NCI-H345 (cell line): ENCODE data around the gene CLDN18.
A peak's percentile ranks its signal among the peaks of the same experiment; 100 is the strongest.

Experiments
- DNase-seq: peaks from one replicate; lab custom pipeline; 2025; lab: John Stamatoyannopoulos, UW

CLDN18 gene

DNA sequence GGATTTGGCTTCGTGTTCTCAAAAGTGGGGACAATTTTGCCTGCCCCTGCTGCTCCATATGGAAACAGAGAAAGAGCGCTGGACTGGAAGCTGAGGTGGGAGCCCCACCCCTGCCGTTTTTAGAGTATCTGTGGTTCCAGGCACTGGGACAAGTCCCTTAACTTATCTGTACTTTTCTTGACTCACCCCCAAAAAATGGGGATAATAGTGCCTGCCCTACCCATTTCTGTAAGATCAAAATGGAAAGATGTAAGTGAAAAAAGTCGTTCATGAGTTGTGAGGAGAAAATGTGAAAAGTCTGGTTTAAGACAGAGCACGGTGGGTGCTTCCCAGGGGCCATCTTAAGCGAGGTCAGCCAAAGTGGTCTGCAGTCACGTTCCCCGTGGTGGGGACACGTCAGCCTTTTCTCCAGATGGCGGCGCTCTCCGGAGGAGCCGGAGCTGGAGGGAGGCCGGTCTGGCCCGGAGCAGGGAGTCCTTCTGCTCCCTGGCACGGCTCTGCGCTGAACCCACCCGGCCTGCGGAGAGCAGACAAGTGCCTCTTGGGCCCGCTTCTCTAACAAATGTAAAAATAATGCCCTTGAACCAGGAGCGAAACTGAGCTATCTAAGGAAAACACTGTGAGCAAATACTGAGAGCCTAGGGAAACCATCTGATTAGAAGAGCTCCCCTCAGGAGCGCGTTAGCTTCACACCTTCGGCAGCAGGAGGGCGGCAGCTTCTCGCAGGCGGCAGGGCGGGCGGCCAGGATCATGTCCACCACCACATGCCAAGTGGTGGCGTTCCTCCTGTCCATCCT is at the start of gene CLDN18:
CLDN18 (plus strand) TSS at position 690 of the 797 bp plus-strand sequence; CDS start at position 751, 61 bp downstream.
- no peak for DNase-seq

DNA sequence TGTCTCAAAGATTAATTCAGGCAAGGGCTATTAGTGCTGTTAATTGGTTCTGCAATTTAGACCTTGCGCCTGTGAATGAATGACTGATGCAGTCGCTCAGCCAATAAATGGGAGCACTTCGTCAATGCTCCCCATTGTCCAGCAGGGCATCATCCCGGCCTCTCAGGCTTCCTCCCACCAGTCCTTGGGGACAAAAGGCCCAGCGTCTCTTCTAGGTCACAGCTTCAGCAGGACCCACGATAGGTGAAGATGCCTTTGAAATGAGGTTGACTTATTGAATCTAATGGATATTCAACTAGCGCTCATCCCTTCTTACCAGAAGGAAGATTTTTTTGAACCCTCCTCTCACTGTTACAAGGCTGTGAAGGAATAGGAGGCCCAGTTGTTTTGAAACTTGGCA is 47.7 kb upstream of the CLDN18 start:
- no peak for DNase-seq

DNA sequence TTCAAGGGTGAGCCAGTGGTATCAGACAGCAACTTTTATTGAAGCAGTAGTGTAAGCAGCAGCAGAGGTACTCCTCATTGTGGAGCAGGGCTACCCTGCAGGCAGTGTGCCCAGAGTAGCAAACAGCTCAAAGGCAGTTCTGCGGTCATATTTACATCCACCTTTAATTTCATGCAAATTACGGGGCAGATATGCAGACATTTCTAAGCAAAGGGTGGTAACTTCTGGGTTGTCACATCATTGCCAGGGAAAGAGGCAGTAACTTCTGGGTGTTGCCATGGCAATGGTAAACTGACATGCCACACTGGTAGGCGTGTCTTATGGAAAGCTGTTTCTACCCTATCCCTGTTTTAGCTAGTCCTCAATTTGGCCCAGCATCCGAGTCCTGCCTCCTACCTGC is 46.5 kb upstream of the CLDN18 start:
- DNase-seq, result no peak

DNA sequence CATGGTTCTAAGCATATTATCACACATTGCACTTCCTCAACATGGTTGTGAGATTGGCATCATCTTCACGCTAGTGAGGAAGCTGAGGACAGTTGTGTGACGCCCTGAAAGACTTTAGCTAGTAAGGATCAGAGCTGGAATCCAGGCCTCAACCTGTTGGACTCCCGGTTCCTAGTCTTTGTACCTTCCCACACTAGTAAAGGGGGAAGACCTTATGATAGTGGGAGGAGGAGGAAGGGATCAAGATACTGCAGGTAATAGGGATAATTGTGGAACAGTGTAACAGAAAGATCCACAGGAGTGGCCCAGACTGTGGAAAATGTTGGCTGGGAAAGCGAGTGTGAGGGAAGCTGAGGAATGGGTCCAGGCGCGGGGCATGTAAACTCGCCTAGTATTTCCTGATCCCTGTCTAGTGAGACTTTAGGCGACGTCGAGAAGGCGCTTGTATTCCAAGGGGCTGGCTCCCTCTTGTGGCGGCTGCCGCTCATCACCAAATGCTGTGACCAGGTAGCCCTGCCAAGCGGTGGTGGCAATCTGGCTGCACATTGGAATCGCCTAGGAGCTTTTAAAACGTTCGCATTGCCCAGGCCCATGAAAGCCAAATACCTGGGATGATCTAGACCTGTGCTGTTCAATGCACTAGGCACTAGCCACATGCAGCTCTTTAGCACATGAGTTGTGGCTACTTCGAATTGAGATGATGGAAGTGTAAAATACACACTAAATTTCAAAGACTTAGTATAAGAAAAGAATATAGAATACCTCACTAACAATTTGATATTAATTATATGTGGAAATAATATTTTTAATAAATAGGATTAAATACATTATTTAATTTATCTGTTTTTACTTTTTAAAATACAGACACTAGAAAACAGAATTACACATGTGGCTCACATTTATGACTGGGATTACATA is 38.8 kb upstream of the CLDN18 start:
- DNase-seq, result peak; percentile 70

DNA sequence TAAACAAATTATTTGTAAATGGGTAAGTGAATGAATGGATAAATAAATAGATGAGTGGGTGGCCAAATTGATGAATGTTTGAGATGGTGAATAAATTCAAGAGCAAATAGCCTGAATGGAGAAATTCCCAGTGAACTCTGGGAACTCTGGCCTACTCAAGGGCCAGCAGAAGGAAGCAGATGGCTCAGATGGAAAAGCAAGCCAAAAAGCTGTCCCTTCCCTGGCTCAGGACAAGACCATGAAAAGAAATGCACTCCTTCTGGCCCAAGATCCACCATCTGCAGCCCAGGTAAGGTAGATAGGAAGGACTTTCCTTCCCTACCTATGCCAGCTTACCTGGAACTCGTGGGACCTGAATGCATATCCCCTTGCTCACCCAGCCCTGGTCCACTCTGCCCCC is 37.6 kb upstream of the CLDN18 start:
- no peak for DNase-seq

DNA sequence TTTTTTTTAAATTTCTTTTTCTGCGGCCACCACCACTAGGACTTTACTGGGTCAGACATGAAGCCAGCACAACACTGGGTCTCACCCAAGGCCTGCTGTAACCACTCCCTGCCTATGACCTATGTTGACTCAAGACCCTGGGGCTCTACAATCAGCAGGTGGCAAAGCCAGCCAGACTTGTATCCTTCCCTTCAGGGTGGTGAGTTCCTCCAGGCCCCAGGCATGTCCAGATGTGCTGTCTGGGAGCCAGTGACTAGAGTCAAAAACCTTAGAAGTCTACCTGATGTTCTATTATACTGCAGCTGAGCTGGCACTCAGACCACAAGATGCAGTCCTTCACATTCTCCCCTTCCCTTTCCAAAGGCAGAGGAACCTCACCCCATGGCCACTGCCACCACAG is 31.6 kb upstream of the CLDN18 start:
- no peak for DNase-seq

DNA sequence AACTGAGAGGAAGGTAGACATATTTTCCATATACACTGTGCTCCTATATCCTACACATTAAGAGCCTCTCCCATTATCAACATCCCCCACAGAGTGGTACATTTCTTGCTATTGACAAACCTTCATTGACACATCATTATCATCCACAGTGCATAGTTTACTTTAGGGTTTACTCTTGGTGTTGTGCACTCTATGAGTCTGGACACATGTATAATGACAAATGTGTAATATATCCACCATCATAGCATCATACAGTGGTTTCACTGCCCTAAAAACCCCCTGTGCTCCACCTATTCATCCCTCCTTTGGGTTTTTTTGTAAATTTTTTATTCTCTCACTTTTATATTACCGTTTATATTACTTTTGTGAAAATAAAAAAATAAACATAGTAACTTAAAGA is 22.2 kb upstream of the CLDN18 start:
- peak; percentile 44 for DNase-seq

DNA sequence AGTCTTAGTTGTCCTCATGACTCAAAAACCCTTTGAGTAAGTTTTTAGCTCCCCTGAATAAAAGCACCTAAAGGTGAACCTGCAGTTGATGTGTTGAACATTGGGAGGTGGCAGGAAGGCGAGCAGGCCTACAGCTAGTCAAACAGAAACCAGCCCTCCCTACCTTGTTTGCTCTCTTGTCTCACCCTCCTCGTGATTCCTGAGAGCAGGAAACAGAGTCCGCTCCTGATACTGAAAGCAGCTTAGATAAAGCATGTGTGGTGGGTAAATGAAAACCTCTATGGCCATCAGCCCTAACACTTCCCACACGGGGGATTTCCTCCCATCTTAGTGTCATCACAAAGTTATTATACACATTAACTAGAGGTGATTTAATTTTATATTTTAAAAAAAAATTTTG is 21.8 kb upstream of the CLDN18 start:
- peak; percentile 48 for DNase-seq

DNA sequence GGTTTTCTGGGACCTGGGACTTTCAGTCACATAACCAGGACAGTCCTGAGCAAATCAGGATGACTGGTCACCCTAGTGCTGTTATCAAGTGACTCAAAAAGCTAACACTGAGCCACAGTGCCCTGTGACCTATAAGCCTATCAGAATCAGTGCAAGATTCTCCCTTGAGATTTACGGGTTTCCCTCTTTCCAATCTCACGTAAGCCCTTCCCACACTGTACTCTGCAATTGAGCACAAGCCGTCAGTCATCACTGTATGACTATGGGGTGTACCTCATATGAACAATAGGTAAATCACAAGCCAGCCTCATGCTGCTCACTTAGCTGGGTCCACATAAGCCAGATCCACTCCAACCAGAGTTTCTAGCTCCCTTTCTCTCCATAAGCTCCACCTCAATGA is 21.0 kb upstream of the CLDN18 start:
- no peak for DNase-seq

DNA sequence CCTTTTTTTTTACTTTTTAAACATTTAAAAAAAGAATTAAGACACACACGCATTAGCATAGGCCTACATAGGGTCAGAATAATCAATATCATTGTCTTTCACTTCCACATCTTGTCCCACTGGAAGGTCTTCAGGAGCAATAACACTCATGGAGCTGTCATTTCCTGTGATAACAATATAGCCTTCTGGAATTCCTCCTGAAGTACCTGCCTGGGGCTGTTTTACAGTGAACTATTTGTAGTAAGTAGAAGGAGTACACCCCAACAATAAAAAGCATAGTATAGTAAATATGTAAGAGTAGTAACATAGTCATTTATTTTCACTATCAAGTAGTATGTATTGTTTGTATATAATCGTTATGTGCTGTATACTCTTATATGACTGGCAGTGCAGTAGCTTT is 19.5 kb upstream of the CLDN18 start:
- DNase-seq, result no peak

DNA sequence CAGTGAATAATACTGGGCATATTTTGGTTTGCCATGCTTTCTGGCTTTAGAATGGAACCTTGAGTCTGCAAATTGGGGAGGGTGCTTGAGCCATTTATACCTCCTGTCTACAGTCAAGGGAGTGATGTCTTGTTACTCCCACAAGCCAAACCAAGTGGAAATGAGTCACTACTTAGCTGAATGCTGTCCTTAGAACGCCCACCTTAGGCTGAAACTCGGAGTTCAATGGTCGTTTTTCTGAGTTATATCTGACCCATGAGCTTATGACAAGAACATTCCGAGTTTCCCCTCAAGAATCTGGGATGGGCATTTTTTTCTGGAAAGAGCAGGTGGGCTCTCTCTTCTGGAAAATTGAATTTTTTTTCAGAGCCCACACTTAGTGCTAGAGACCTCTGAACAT is 17.4 kb upstream of the CLDN18 start:
- DNase-seq, result no peak

DNA sequence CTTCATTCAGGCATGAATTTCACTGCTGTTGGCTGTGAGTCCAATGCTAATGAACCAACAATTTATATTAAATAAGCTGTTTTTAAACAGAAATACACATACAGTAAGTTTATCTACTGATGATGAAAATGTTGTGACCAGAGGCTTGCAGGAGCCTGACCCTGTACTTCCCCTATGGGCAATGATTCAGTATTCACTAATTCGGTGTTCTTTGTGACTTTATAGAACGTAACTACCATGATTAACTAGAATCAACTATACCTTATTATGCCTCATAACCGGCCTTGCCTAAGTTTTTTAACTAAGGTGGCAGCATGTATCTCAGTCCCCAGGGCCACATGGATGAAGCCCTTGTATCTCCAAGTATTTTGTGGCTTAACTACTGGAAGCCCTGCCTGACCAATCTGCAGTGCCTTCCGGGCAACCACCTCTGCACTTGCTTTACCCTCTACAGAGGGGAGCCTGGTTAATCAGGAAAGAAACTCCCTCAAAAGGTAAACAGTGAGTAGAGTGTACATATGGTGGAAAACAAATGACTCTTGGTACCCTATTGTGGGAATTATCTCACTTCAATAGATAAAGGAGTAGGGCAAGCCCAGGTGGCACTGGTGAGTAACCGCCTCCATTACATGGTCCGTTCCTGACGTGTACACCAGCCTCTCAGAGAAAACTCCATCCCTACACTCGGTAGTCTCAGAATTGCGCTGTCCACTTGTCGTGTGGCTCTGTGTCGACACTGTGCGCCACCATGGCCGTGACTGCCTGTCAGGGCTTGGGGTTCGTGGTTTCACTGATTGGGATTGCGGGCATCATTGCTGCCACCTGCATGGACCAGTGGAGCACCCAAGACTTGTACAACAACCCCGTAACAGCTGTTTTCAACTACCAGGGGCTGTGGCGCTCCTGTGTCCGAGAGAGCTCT is 11.6 kb upstream of the CLDN18 start:
- DNase-seq, result no peak

DNA sequence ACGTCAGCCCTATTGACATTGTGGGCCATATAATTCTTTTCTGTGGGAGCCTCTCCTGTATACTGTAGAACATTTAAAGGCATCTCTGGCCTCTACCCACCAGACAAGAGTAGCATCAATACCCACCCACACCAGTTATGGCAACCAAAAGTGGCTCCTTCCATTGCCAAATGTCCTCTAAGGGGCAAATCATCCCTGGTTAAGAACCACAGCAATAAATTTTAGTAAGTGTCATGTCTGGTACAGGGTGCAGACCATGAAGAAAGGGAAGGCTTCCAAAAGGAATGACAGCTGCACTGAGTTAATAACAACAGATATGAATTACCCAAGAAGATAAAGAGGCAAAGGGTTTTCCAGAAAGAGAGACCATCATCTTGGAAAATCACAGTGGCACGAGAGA is 6.9 kb upstream of the CLDN18 start:
- no peak for DNase-seq

DNA sequence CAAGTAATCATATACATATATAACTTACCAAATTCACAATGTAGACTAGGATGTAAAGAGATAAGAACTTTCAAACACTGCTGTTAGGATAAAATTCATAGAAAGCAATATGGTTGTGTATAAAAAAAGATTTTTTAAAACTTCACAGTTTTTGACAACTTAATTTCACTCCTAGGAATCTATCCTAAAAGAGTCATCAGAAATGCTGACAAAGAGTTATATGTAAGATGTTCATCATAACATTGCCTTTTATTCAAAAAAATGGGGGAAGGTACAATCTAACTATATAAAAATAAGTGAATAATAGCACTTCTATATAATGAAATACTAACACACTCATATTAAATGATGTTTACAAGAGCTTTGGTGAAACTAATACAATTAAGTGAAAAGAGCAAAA is 4.3 kb upstream of the CLDN18 start:
- DNase-seq, result no peak

DNA sequence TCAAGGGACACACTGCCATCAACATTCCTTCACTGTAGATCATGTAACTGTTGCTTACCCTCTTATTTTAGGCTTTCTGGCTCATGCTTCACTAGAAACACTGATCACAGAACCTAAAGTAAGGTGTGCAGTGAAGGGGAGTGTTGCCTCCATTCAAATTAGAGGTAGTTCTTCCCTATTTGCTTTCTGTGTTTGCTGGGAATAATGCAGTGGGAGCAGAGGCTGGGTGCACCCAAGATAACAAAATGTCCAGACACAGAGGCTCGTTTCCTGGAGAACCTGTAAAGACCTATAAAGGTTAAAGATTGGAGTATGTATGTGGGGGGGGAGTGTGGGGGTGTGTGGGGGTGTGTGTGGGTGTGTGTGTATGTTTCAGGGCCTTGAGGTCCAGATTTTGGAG is 2.1 kb upstream of the CLDN18 start:
- DNase-seq, result no peak

DNA sequence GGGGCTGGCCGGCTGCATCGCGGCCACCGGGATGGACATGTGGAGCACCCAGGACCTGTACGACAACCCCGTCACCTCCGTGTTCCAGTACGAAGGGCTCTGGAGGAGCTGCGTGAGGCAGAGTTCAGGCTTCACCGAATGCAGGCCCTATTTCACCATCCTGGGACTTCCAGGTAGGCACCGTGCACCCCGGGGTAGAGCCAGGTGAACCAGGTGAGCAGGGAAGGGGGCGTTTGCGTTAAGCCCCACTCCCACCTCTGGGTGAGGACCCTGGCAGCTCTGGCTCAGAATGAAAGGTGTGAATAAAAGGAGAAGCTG is 267 bp downstream of the CLDN18 start:
- DNase-seq, result no peak

DNA sequence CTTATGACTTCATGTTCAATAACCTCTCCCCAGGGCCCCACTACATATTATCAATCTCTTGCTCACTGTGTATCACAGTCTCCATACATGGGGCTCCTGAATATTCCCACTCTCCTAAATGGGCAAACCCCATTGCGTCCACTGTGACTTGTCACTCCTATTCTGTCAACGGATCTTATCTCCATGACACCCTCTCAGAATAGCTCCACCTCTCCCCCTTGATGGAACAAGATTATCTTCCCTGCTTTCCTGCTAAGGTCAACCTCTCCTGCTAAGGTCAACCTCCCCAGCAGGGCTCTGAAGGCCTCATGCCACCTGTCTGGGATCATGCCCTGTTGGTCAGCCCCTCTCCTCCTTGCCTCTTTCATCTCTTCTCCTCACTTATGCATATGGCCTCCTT is 1.8 kb downstream of the CLDN18 start:
- DNase-seq, result no peak

DNA sequence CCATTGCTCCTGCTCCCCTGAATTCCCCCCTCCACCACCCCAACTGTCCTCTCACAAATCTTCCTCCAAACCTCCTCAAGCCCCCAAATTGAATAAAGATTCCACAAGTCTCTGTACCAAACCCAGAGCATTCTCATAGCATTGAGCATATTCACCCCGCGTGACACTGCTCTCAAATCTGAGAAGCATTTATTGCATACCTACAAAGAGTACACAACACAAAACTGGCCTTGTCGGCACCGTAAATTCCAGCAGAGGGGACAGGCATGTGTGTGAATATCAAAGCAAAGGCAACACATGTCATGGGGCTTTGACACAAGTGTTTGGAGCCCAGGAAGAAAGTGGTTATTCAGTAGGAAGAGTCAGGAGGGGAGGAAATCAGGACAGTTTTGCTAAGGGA is 2.6 kb downstream of the CLDN18 start:
- no peak for DNase-seq

DNA sequence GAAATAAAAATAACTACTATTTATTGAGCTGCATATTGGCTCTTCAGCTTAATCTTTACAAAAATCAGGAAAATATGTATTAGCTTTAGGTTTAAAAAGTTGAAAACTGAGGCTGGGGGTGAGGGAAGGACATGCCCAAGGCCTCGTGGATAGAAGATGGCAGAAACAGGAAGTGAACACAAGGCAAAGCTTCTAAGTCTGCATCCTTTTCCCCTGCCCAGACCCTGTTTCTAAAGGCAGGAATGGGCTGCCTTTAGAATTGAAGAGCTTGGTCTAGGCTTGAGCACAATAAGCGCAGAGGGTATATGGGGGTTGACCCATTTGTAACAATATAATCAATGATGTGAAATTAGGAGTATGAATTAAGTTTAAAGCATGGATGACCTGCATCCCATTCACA is 6.1 kb downstream of the CLDN18 start:
- DNase-seq, result no peak

DNA sequence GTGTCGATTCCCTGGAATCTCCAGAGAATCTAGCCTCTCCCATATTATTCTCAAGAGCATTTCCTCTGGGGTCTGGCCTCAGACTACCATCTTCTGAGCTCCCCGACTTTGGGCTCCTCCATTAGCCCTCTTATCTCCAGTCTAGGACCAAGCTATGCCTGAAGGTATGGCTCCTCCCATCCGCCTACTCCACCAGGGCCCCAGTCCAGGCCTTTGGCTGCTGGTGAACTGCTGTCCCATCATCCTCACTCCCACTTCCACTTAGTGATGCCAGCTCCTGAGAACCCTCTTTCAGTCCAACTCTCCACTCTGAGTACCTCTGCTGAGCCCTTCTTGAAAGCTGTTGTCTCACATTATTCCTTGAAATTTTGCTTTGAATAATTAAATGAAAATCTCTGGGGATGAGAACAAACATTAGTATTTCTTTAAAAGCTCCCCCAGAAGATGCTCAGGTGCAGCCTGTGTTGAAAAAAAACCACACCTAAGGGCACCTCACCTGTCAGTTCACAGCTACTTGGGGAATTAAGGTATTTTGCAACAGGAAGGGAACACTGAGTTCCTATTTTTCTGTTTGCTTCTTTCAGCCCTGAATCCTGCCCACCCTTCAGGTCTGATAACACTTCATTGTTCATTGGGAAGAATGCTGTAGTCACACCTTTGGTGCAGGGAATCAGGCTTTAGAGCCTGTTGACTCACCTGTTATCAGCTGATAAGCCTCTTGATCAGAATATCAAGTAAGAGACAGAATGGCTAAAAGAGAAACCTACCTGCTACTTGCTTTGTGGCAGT is 9.5 kb downstream of the CLDN18 start:
- no peak for DNase-seq

DNA sequence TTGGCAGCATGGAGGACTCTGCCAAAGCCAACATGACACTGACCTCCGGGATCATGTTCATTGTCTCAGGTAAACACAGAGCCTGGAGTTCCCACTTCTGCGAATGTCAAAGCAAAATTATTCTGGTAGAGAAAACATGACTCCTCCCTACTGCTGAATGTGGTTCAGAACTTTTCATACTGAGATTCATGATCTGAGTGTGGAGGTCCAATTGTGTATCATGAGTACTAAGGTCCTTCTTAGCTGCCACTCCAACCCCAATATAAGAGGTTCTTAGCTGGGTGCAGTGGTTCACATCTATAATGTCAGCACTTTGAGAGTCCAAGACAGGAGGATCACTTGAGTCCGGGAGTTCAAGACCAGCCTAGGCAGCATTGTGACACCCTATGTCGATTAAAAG is 13.8 kb downstream of the CLDN18 start:
- no peak for DNase-seq

DNA sequence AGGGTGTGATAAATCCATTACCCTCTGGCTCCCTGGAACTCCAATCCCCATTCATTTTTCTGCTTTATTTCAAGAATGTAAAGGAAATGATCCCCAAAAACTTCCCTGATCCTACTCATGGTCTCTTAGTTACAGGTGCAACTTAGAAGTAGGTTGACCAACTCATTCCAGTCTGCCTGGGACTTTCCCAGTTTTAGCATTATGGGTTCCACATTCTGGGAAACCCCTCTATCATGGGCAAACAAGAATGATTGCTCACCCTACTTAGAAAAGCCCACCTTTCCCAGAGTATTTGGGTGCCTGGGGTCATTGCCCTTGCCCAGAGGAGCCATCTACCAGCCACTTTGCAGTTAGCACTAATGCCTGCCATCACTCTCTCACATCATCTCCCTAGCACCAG is 15.6 kb downstream of the CLDN18 start:
- DNase-seq, result no peak
